Measurements from ENCODE around the gene PLEKHH3.

Gene PLEKHH3, protein sequence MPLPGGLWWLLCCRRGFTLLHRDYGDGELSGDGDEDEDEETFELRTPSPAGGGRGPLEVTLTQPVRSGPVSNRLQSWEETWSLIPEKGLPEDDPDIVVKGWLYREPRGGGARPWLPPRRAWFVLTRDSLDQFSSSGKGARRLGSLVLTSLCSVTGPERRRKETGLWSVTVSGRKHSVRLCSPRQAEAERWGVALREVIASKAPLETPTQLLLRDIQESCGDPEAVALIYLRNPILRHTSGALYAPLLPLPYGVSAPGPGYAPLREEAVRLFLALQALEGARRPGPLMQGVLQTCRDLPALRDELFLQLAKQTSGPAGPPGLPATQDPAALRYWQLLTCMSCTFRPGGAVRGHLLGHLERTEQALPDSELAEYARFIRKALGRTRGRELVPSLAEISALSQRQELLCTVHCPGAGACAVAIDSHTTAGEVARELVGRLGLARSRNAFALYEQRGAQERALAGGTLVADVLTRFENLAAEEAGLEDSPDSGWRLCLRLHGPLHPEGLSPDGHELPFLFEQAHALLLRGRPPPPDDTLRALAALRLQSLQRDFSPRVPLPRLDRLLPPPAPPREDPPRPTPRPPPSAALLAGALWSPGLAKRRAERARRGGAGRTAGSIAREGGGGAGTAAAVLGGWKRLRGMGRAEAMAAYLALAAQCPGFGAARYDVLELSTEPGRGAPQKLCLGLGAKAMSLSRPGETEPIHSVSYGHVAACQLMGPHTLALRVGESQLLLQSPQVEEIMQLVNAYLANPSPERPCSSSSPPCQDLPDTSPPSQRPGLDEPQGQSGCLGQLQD

DNA sequence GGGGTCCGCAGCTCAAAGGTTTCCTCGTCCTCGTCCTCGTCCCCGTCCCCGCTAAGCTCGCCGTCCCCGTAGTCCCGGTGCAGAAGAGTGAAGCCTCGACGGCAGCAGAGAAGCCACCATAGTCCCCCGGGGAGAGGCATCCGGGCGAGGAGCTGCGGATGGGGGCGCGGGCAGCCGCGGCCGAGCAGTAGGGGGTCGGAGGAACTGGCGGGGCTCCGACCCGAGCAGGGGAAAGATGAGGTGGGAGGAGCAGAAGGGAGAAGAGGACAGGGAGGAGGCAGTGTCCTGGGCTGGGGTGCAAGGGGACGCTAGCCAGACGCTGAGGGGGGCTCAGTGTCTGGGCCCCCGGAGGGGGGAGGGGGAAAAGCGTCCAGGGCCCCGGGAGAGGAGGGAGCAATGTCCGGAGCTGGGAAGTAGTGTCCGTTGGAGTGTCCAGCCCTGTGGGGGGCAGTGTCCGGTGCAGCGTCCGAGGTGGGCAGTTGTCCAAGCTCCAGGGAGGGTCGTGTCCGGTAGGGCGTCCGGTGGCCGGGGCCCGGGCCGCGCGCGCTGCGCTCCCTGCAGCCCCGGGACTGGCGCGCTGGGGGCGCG lies at the start of gene PLEKHH3:
Gene PLEKHH3 (minus strand): TSS at position 571 of the 588 bp plus-strand sequence. CDS start 431 bp downstream, at position 140.
- no peak for DNase-seq (ENCODE audit: low read depth in 2 of 2)
- peak; percentile 20 for TF ChIP-seq CTCF (IDR thresholded peaks at IDR 0.05; ENCODE audit: low read depth, low read length)
- peak within 1 kb of the TSS; percentile 91 to 94 for H3K4me3 ChIP-seq (replicated peaks in 1 of 2; ENCODE audit: low read depth in 2 of 2, low read length in 2 of 2)

DNA sequence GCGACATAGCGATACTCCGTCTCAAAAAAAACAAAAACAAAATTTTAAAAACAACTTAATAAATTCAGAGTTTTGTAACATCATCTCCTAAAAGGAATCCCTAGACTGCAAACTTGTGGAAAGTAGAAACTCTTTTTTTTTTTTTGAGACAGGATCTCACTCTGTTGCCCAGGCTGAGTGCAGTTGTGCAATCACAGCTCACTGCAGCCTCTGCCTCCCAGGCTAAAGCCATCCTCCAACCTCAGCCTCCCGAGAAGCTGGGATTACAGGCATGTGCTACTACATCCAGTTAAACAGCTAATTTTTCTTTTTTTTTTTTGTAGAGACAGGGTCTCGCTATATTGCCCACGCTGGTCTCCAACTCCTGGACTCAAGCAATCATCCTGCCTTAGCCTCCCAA lies 48.3 kb upstream of the PLEKHH3 start:
- no peak for DNase-seq (ENCODE audit: low read depth in 2 of 2)
- H3K4me3 ChIP-seq (replicated peaks in 1 of 2; ENCODE audit: low read depth in 2 of 2, low read length in 2 of 2) = no peak overlapping the region
- TF ChIP-seq CTCF (IDR thresholded peaks at IDR 0.05; ENCODE audit: low read depth, low read length) = no peak

DNA sequence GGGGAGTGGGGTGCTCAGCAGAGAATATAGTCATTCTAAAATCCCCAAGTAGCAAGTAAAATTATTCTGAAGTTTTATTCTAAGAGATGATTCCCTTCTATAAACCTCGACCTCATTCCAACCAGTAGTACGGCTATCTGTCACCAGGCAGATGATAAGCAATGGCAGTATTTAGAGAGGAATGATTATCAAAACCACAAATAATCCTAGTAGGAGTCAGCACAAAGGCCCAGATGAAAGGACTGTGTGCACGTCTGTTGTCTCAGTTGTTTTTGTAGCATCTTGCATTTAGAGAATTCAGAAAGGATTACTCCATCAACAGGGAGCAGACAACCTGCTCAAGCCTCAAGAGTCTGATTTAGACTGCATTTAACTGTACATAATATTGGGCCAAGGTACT lies 46.8 kb upstream of the PLEKHH3 start:
- TF ChIP-seq CTCF (IDR thresholded peaks at IDR 0.05; ENCODE audit: low read depth, low read length) = no peak
- DNase-seq (ENCODE audit: low read depth in 2 of 2) = no peak
- no peak overlapping the region for H3K4me3 ChIP-seq (replicated peaks in 1 of 2; ENCODE audit: low read depth in 2 of 2, low read length in 2 of 2)

DNA sequence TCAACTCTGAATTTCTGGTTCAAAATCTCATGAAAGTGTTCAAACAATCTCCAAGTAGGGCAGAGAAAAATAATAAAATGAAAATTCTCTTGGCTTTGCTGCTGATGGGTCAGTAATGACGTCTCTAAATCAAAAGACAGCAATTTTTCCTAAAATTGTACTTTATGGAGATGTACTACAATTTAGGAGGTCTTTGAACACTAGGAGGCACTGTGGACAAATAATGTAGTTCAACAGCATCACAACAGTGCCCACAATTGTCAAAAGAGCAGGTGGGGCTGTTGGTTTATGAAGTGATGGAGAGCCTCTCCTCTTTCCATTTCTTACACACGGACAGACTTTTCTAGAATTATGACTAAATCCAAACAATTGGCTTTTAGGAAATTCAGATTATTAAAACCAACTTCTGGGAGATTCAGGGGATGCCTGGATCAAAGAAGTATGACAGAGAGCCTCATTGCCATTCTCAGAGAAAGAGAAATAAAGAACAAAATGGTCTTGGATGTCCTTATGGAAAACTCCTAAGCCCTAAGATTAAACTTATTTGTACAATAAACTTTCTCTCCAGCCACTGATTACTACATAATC lies 44.3 kb upstream of the PLEKHH3 start:
- no peak overlapping the region for H3K4me3 ChIP-seq (replicated peaks in 1 of 2; ENCODE audit: low read depth in 2 of 2, low read length in 2 of 2)
- peak; percentile 83 to 87 for DNase-seq (ENCODE audit: low read depth in 2 of 2)
- peak; percentile 57 for TF ChIP-seq CTCF (IDR thresholded peaks at IDR 0.05; ENCODE audit: low read depth, low read length)

- no peak for TF ChIP-seq CTCF (IDR thresholded peaks at IDR 0.05; ENCODE audit: low read depth, low read length)
- H3K4me3 ChIP-seq (replicated peaks in 1 of 2; ENCODE audit: low read depth in 2 of 2, low read length in 2 of 2) = no peak overlapping the region
- DNase-seq (ENCODE audit: low read depth in 2 of 2) = no peak
Observed at GRCh38 chr17:42709561-42709960, 32.8 kb upstream of the PLEKHH3 start.

GRCh38 chr17:42708588-42708987 lies 31.8 kb upstream of the PLEKHH3 start:
- H3K4me3 ChIP-seq (replicated peaks in 1 of 2; ENCODE audit: low read depth in 2 of 2, low read length in 2 of 2) = no peak overlapping the region
- no peak for DNase-seq (ENCODE audit: low read depth in 2 of 2)
- TF ChIP-seq CTCF (IDR thresholded peaks at IDR 0.05; ENCODE audit: low read depth, low read length) = no peak
